GM21825 (cell line): Measurements from ENCODE around the gene PRND.
"Not testable (repeated sequence)": the region's sequence is repeated elsewhere in the genome, so short reads cannot be mapped to it uniquely, and the experiment has no call there.

Experiments
- ATAC-seq: cut with Tn5 transposase; IDR thresholded peaks from one replicate; pipeline ENCODE4 v1.9.1; 2021; ENCODE audit warnings: mild to moderate bottlenecking, moderate library complexity; ENCODE audit not compliant: unreplicated experiment

Gene PRND

GRCh38 chr20:4736875-4737274 is 15.2 kb downstream of the PRND start:
- no peak for ATAC-seq

DNA sequence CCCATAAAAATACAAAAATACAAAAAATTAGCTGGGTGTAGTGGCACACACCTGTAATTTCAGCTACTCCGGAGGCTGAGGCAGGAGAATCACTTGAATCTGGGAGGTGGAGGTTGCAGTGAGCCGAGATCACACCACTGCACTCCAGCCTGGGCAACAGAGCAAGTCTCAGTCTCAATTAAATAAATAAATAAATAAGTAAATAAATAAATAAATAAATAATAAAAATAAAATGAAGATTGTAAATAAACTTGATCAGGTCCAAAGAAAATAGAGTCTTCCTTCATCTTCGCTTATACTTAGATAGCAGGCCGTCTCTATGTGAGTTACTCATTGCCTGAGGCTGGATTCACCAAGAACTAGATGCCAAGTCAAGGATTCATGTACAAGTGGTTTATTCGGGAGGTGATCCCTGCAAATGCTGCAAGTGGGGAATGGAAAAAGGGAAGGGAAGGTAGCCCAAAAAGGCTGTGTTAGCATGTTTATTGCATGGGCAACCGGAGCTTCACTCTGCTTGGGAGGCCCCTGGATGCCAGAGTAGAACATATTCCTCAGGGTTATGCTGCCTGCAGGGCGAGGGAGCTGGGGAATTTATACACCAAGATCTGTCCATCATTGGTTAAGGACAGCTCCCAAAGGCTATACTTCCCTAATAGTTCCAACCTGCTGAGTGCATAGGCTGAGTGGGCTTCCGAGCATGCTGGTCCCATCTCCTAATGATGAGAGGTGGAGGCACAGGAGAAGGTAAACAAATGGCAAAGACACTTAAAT is 16.3 kb downstream of the PRND start:
- ATAC-seq, result no peak

DNA sequence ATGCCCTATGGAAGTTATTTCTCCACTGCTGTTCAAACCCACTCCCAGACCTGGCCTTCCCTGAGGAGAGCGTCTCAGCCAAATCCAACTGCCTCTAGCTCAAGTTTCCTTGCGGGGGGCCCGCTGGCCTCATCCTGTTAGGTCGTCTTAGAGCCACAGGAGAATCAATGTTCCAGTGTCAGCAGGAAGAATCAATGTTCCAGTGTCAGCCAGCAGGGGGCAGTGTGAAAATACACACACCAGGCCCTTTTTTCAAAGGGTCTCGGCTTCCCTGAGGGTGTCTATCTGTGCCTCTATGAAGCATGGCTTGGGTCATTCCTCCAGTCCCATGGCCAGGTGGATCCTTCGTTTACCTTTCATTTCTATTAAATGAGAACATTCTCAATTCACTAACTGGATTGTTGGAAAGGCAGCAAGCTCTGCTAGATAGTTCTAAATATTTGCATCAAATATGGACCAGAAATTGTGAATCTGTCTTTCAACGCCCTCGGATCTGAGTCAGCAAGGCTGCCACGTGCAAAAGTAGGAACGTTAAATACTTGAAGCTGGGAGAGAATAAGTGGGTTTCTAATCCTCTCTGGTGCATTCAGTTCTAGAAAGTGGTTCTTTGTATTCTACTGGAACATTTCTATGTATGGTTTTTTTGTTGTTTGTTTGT is 19.2 kb downstream of the PRND start:
- no peak for ATAC-seq

- ATAC-seq, result no peak
Measured at GRCh38 chr20:4748847-4749246, 27.1 kb downstream of the PRND start.

- no peak for ATAC-seq
Measured at GRCh38 chr20:4749326-4749725, 27.6 kb downstream of the PRND start.

DNA sequence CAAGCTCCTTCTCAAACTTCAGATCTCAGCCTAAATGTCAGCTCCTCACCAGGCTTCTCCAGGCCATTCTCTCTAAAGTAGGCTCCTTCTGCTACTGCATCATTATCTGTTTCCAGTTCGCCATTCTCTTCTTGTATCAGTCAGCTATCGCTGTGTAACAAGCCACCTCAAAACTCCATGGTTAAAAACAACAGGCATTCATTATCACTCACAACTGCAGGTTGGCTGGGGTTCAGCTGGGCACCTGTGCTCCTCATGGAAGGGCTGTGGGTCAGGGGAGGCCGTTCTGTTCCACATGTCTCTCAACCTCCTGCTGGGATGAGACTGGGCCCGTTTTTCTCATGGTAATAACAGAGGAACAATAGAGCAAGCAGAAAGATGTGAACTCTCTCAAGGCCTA is 28.7 kb downstream of the PRND start:
- no peak for ATAC-seq

DNA sequence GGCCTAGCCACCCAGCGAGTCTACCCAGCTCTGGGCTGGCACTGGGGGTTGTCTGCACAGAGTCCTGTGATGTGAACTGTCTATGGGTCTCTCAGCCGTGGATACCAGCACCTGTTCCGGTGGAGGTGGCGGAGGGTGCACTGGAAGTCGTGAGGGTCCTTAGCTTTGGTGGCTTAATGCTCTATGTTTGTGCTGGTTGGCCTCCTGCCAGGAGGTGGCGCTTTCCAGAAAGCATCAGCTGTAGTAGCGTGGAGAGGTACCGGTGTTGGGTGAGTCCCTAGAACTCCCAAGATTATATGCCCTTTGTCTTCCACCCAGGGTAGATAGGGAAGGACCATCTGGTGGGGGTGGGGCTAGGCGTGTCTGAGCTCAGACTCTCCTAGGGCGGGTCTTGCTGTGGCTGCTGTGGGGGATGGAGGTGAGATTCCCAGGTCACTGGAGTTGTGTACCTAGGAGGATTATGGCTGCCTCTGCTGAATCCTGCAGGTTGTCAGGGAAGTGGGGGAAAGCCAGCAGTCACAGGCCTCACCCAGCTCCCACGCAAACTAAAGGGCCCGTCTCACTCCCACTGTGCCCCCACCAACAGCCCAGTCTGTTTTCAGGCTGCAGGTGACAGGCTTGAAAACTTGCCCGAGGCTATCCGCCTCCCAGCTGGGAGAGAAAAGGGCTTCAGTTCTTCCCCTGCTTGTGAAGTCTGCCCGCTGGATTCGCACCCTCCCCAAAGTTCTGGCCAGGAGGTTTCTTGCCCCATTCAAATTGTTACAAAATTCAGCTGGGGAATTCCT is 37.6 kb downstream of the PRND start:
- ATAC-seq, result not testable (repeated sequence)

GRCh38 chr20:4763261-4763660 is 41.6 kb downstream of the PRND start:
- no peak for ATAC-seq

DNA sequence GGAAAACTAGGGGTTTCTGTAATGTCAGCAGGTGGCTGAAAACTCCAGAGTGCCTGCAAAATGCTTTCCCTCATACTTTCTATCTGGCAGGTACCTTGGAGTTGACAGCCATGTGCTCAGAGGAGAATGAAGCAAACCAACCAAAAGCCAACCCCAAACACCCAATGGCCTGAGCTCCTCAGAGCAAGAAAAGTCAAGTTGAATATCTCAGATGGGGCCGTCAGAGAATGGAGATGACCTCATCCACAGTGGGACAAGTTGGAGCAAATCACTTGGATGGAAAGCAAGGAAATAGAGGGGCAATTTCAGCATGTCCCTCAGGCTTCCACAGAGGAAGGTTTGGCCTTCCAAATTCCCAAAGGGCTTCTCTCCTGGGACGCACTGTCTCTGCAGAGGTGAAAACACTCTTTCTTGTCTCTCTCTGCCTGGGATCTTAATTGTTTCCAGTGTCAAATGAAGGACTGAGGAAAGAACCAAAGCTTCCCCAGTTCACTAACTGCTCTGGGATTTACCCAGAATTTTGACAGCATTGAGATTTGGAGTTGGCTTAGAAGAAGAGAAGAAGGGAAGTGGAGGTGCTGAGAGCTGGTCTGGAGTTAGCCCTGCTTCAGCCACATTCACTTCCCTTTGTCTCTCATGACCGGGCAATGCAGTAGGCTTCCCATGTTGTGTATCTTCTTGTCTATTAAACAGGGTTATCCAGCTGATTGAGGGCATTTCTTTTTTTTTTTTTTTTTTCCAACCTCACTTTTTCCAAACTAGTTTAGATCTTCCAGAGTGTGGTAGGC is 42.2 kb downstream of the PRND start:
- ATAC-seq, result no peak

- ATAC-seq, result no peak
Measured at GRCh38 chr20:4764805-4765204, 43.1 kb downstream of the PRND start.

- ATAC-seq, result no peak
Measured at GRCh38 chr20:4765681-4766080, 44.0 kb downstream of the PRND start.

DNA sequence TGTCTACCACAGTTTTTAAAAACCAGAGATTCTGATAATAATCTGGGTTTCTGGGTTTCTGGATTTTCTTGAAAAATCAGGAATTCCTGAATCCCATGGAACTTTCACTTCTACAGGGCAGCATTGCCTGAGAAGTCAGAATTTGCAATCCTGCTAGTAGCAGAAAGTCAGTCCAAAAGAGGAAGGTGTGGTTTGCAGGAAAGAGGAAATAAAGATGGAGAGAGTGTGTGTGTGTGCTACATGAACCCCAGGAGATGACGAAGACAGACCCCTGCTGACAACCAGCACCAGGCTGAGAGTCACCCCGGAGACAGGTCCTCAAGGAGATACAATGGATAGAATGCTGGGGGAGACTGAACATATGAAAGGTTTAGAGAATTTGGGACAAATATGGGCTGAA is 44.9 kb downstream of the PRND start:
- ATAC-seq, result no peak

- no peak for ATAC-seq
Measured at GRCh38 chr20:4767084-4767483, 45.4 kb downstream of the PRND start.

- ATAC-seq, result no peak
Measured at GRCh38 chr20:4769328-4769727, 47.6 kb downstream of the PRND start.

GRCh38 chr20:4770026-4770425 is 48.3 kb downstream of the PRND start:
- ATAC-seq, result no peak

DNA sequence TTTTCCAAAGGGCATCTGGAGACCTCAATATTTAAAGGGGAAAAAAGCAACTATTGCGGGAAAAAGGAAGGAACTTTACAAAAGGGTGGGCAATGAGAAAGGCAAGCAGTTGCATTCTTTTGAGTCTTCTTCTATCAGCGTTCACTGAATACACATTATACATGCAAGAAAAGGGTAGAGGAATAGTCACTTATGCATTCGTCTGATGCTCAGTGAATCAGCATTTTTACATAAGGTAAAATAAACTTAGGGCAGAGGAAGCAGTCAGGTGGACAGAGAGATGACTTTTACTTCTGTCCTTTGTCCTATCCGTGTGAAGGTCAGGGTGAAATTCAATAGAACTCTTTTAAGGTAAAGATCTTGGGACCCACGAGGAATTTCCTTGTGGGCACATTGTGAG is 49.3 kb downstream of the PRND start:
- ATAC-seq, result no peak

DNA sequence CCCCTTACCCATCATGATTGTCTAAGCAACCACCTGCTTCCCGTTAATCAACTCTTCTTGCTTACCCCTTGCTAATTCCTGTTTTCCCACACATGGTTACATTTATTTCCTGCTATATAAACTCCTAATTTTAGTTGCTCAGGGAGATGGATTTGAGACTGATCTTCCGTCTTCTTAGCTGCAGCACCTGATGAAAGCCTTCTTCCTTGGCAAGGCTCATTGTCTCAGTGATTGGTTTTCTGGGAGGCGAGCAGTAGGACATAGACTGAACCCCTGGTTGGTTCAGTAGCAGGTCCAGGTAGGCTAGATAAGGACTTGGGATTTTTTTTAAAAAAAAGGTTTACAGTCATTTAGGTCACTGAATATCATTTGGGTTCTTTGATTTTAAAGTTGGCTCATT is 50.4 kb downstream of the PRND start:
- no peak for ATAC-seq

DNA sequence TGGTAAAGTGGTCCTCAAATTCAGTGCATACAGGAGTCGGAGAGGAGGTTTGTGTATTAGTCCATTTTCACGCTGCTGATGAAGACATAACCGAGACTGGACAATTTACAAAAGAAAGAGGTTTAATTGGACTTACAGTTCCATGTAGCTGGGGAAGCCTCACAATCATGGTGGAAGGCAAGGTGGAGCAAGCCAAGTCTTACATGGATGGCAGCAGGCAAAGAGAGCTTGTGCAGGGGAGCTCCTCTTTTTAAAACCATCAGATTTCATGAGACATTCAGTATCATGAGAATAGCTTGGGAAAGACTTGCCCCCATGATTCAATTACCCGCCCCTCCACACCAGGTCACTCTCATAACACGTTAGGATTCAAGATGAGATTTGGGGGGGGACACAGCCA is 51.3 kb downstream of the PRND start:
- not testable (repeated sequence) for ATAC-seq

GRCh38 chr20:4773736-4774135 is 52.0 kb downstream of the PRND start:
- no peak for ATAC-seq

DNA sequence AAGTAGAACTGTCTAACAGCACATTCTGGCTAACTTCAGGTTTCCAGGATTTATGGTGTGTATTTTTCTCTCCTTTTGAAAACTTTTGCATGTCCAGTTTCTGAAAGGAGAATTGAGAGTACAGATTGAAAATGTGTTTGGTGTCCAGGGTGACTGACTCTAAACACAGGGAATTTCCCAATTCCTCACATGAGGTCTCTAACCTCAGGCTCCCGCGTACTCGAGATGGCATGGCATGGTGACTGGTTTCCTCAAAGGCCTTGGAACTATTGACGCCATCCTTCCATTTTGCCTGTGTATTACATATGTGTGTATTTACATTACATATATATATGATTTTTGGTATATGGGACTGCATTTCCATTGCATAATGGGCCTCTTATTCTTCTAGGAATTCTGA is 52.5 kb downstream of the PRND start:
- ATAC-seq, result no peak
